MG63 (cell line): Measurements from ENCODE around the gene KLF9. TPM values are rescaled to one million over a fixed set of nuclear protein-coding genes. Genes with fewer than 3 reads are reported as not detected.
"Not testable (repeated sequence)": the region's sequence is repeated elsewhere in the genome, so short reads cannot be mapped to it uniquely, and the experiment has no call there.

Experiments
- DNase-seq: peaks from one replicate; pipeline ENCODE4 v3.0.0-alpha.2; 2020
- H3K27me3 ChIP-seq: fragments of 250-450 bp; sonication (Bioruptor Pico); 2 replicates; pipeline ENCODE4 v1.5.1; 2020; ENCODE audit warnings: mild to moderate bottlenecking, moderate library complexity
- H3K36me3 ChIP-seq: fragments of 250-450 bp; sonication (Bioruptor Pico); 2 replicates; pipeline ENCODE4 v1.5.1; 2020; ENCODE audit warnings: mild to moderate bottlenecking, moderate library complexity
- H3K4me3 ChIP-seq: fragments of 250-450 bp; sonication (Bioruptor Pico); 2 replicates; pipeline ENCODE4 v1.5.1; 2020; ENCODE audit warnings: mild to moderate bottlenecking, moderate library complexity
- H3K9me3 ChIP-seq: fragments of 250-450 bp; sonication (Bioruptor Pico); 2 replicates; pipeline ENCODE4 v1.5.1; 2020; ENCODE audit warnings: mild to moderate bottlenecking, moderate library complexity
- total RNA-seq: library from RNA; depleted of rRNA; stranded (reverse); fragments of >200 nt; shearing (Covaris generic); gene quantifications from 2 replicates; pipeline ENCODE4 v1.2.3, GENCODE V29; 2014; ENCODE audit warnings: low replicate concordance

Gene KLF9
- total RNA-seq, 1 experiment from 2014 or later, result 5.5 TPM

GRCh38 chr9:70411121-70411929 lies 3.1 kb downstream of the KLF9 start:
- no peaks in the 10 kb centered on the region for H3K36me3 ChIP-seq

DNA sequence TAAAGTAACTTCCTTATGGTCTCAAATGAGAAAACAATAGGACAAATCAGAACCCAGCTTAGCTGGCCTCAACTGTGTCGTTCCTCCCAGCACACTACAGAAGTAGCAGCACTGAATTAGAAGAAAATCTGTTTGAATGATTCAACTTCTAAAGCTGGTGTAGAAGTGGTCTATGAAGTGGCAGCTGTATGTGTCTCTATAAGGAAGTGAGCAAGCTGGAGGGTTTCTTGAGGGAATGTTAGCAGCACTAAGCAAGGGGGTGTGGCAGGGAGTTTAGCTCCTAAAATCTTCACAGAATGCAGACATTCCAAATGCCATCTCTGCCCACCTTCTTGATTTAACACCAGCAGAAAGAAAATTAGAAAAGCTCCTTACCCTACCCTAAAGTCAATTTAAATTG lies 4.1 kb downstream of the KLF9 start:
- Histone ChIP-seq H3K9me3 (no peaks in the 10 kb centered on the region), H3K4me3 (peak overlapping the region; percentile 65), H3K27me3 (no peaks in the 10 kb centered on the region), H3K36me3 (no peaks in the 10 kb centered on the region)
- no peak for DNase-seq

More at GRCh38 chr9:70411121-70411929, 3.1 kb downstream of the KLF9 start:
- Histone ChIP-seq H3K27me3 (no peaks in the 10 kb centered on the region), H3K9me3 (no peaks in the 10 kb centered on the region), H3K4me3 (peak overlapping the region; percentile 65)
- DNase-seq, result peak; percentile 59

- Histone ChIP-seq H3K27me3 (no peaks in the 10 kb centered on the region), H3K36me3 (no peaks in the 10 kb centered on the region), H3K9me3 (no peaks in the 10 kb centered on the region), H3K4me3 (no peak overlapping the region)
- no peak for DNase-seq
These were observed 4.7 kb downstream of the KLF9 start for GRCh38 chr9:70409800-70410199.

DNA sequence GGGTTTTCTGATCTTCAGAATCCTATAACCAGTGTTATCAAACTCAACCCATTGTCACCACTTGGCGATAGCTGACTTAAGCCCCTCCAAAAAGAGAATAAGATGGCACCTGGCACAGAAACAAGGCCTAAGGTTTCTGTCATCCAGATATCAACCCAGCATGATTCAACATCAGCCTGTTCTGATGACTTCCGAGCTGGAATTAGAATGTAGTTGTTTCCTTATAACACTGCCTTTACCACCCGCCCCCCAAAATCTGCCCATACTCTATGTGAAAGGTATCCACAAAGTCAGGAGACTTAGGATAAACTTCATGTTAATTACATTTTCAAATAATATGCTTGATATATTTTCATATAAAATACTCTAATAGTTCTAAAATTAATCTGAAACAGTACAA lies 5.2 kb downstream of the KLF9 start:
- no peak overlapping the region for H3K4me3 ChIP-seq
- no peaks in the 10 kb centered on the region for H3K9me3 ChIP-seq
- no peaks in the 10 kb centered on the region for H3K27me3 ChIP-seq
- no peaks in the 10 kb centered on the region for H3K36me3 ChIP-seq
- DNase-seq, result no peak

- DNase-seq, result no peak
- Histone ChIP-seq H3K4me3 (no peak overlapping the region), H3K36me3 (no peaks in the 10 kb centered on the region), H3K27me3 (no peaks in the 10 kb centered on the region), H3K9me3 (no peaks in the 10 kb centered on the region)
These were observed 5.9 kb downstream of the KLF9 start for GRCh38 chr9:70408393-70409040.

DNA sequence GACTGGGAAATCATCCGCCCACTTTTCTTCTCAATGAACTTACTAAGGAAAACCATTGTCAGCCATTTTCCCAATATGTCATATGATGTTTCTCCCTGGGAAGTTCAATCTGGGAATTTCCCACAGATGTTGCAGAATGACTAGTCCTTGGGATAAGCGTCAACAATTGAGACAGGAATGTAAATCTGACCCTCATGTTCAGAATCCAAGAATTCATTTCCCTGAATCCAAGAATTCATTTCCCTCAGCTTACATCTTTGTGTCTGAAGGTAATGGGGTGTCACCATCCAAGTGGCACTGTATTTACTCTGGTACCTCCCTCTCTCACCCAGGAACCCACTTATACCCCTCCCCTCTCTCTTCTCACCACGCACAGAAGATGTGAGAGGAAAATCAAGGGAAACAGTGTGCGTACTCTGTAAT lies 7.4 kb downstream of the KLF9 start:
- no peak for DNase-seq
- Histone ChIP-seq H3K27me3 (no peaks in the 10 kb centered on the region), H3K4me3 (no peak overlapping the region), H3K9me3 (no peaks in the 10 kb centered on the region), H3K36me3 (no peaks in the 10 kb centered on the region)

GRCh38 chr9:70406434-70406862 lies 8.0 kb downstream of the KLF9 start:
- Histone ChIP-seq H3K27me3 (no peaks in the 10 kb centered on the region), H3K36me3 (no peaks in the 10 kb centered on the region), H3K4me3 (no peak overlapping the region), H3K9me3 (no peaks in the 10 kb centered on the region)
- DNase-seq, result no peak

GRCh38 chr9:70405808-70406433 lies 8.5 kb downstream of the KLF9 start:
- no peaks in the 10 kb centered on the region for H3K36me3 ChIP-seq
- no peaks in the 10 kb centered on the region for H3K27me3 ChIP-seq
- no peak for DNase-seq
- H3K4me3 ChIP-seq, result no peak overlapping the region
- H3K9me3 ChIP-seq, result no peaks in the 10 kb centered on the region

- no peaks in the 10 kb centered on the region for H3K27me3 ChIP-seq
- no peak overlapping the region for H3K4me3 ChIP-seq
- no peak for DNase-seq
- H3K9me3 ChIP-seq, result no peaks in the 10 kb centered on the region
- no peaks in the 10 kb centered on the region for H3K36me3 ChIP-seq
These were observed 10.2 kb downstream of the KLF9 start for GRCh38 chr9:70404261-70404660.

GRCh38 chr9:70403618-70404025 lies 10.8 kb downstream of the KLF9 start:
- DNase-seq, result no peak
- no peak overlapping the region for H3K4me3 ChIP-seq
- no peaks in the 10 kb centered on the region for H3K9me3 ChIP-seq
- H3K36me3 ChIP-seq, result no peaks in the 10 kb centered on the region
- no peaks in the 10 kb centered on the region for H3K27me3 ChIP-seq

DNA sequence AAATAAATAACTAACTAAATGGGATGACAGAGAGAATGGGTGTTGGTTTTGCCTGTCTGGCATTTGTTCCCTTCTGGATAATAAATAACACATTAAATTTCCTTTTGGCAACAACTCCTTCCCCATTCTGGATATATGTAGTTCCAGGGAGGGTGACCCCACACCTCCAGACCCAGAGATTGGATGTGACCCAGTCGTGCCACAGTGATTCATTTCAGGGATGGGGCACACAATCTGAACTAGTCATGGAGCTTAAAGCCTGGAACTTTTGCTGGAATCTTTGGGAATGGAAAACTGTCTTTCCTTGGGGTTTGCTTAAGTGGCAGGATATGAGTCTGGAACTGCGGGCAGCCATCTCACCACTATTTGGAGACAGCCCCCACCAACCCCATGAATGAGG lies 11.3 kb downstream of the KLF9 start:
- Histone ChIP-seq H3K27me3 (no peaks in the 10 kb centered on the region), H3K9me3 (no peaks in the 10 kb centered on the region), H3K36me3 (no peaks in the 10 kb centered on the region), H3K4me3 (no peak overlapping the region)
- DNase-seq, result peak; percentile 25

- no peaks in the 10 kb centered on the region for H3K27me3 ChIP-seq
- no peaks in the 10 kb centered on the region for H3K36me3 ChIP-seq
- H3K4me3 ChIP-seq, result no peak overlapping the region
- no peaks in the 10 kb centered on the region for H3K9me3 ChIP-seq
- no peak for DNase-seq
These were observed 12.2 kb downstream of the KLF9 start for GRCh38 chr9:70402213-70402612.

GRCh38 chr9:70401241-70401640 lies 13.2 kb downstream of the KLF9 start:
- H3K9me3 ChIP-seq, DNase-seq, H3K36me3 ChIP-seq: not testable (repeated sequence)

DNA sequence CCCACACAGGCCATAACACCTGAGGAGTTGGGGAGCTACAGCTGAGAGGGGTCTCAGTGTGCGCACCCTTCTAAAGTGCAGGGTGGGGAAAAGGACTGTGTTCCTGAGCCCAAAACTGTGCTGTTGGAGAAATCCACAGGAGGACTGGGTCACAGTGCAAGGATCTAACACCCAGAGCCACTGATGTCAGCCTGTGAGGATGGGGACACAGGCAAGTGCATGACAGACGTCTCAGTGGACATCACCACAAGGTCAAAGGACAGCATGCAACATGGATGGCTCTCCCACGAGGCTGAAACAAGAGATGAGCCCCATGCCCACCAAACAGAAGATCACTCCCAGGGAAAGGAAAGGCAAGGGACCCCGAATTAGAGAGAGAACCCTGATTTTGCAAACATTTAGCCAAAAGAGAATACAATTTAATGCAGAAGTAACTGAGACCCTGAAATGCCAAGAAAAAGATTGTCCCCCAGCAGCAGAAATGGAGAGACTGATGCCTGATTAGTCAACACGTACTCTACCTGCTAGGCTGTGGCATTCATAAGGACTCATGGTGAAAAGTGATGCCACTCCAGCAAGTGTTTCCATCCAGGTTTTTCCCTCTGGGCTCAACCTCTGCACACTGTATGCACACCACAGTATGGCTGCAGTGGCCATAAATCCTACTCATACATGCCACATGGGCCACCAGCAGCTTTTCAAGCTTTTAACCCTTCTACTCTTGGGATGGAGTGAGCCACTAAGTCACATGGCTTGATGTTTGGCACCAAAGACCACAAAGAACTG lies 14.2 kb downstream of the KLF9 start:
- Histone ChIP-seq H3K27me3 (no peaks in the 10 kb centered on the region), H3K36me3 (no peaks in the 10 kb centered on the region), H3K9me3 (no peaks in the 10 kb centered on the region), H3K4me3 (no peak overlapping the region)
- no peak for DNase-seq

More at GRCh38 chr9:70401241-70401640, 13.2 kb downstream of the KLF9 start:
- H3K27me3 ChIP-seq, H3K4me3 ChIP-seq: not testable (repeated sequence)

- DNase-seq, result no peak
- no peak overlapping the region for H3K4me3 ChIP-seq
- no peaks in the 10 kb centered on the region for H3K27me3 ChIP-seq
- H3K9me3 ChIP-seq, result no peaks in the 10 kb centered on the region
- H3K36me3 ChIP-seq, result no peaks in the 10 kb centered on the region
These were observed 15.3 kb downstream of the KLF9 start for GRCh38 chr9:70399141-70399540.

DNA sequence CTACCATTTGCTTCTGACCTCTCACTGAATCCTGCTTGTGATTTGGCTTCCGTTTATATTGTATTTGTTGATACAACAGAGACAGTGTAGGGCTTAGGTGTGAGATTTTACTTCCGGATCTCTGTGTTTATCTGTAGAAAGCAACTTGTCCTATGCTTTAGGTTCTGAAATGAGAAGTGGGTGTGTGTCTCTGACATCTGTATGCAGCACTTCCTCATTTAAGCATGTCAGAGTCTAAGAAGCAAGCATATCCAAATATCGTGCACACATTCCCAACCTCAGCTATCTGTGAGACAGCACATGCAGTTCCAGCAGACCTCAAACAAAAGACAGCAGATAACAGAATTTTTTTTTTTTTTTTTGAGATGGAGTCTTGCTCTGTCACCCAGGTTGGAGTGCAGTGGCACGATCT lies 16.3 kb downstream of the KLF9 start:
- DNase-seq, result no peak
- no peaks in the 10 kb centered on the region for H3K36me3 ChIP-seq
- H3K9me3 ChIP-seq, result no peaks in the 10 kb centered on the region
- no peaks in the 10 kb centered on the region for H3K27me3 ChIP-seq
- H3K4me3 ChIP-seq, result no peak overlapping the region

GRCh38 chr9:70395652-70396051 lies 18.8 kb downstream of the KLF9 start:
- Histone ChIP-seq H3K27me3 (no peaks in the 10 kb centered on the region), H3K36me3 (no peaks in the 10 kb centered on the region), H3K9me3 (no peaks in the 10 kb centered on the region), H3K4me3 (no peak overlapping the region)
- DNase-seq, result no peak
